ENCODE data around the gene CCDC186. TPM values are rescaled to one million over a fixed set of nuclear protein-coding genes. Genes with fewer than 3 reads are reported as not detected.

The CCDC186 gene
- total RNA-seq, 2 donors from 2014 or later = 19.9 to 22.3 TPM

GRCh38 chr10:114077347-114077746, 96.7 kb downstream of the CCDC186 start:
- no peaks in the 10 kb centered on the region for H3K4me1 Mint-ChIP-seq
- H3K9me3 Mint-ChIP-seq = peaks cover 4% of the 10 kb centered on the region
- Histone ChIP-seq H3K36me3 (ENCODE audit: control insufficient read depth, insufficient read depth, low read length) (no peaks in the 10 kb centered on the region), H3K9ac (ENCODE audit: extremely low read depth, low read length, poor library complexity, severe bottlenecking) (no peak overlapping the region), H3K27me3 (ENCODE audit: control insufficient read depth, insufficient read depth, low read length, poor library complexity, severe bottlenecking) (no peaks in the 10 kb centered on the region), H3K4me3 (ENCODE audit: low read length) (no peak overlapping the region), H3K4me1 (ENCODE audit: control insufficient read depth, insufficient read depth, low read length) (no peaks in the 10 kb centered on the region), H3K9me3 (ENCODE audit: control insufficient read depth, low read length) (no peaks in the 10 kb centered on the region), H3K27ac (ENCODE audit: low read depth, low read length) (no peak overlapping the region)
- no peaks in the 10 kb centered on the region for H3K36me3 Mint-ChIP-seq (ENCODE audit: low read depth)
- 88% methylated on average over 1 of the region's 1 CpG; no CpG with 5 or more reads in 1 of the 2 experiments for WGBS, 2 experiments (ENCODE audit: insufficient coverage in 1 of 2, insufficient read length in 1 of 2)
- no peak overlapping the region for H3K27ac Mint-ChIP-seq
- no peak overlapping the region for H3K4me3 Mint-ChIP-seq
- TF ChIP-seq, protein P1, sequence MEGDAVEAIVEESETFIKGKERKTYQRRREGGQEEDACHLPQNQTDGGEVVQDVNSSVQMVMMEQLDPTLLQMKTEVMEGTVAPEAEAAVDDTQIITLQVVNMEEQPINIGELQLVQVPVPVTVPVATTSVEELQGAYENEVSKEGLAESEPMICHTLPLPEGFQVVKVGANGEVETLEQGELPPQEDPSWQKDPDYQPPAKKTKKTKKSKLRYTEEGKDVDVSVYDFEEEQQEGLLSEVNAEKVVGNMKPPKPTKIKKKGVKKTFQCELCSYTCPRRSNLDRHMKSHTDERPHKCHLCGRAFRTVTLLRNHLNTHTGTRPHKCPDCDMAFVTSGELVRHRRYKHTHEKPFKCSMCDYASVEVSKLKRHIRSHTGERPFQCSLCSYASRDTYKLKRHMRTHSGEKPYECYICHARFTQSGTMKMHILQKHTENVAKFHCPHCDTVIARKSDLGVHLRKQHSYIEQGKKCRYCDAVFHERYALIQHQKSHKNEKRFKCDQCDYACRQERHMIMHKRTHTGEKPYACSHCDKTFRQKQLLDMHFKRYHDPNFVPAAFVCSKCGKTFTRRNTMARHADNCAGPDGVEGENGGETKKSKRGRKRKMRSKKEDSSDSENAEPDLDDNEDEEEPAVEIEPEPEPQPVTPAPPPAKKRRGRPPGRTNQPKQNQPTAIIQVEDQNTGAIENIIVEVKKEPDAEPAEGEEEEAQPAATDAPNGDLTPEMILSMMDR (conservative IDR thresholded peaks at IDR 0.05) = no peak
- no peaks in the 10 kb centered on the region for H3K27me3 Mint-ChIP-seq (ENCODE audit: insufficient read depth)
- DNase-seq = no peak

DNA sequence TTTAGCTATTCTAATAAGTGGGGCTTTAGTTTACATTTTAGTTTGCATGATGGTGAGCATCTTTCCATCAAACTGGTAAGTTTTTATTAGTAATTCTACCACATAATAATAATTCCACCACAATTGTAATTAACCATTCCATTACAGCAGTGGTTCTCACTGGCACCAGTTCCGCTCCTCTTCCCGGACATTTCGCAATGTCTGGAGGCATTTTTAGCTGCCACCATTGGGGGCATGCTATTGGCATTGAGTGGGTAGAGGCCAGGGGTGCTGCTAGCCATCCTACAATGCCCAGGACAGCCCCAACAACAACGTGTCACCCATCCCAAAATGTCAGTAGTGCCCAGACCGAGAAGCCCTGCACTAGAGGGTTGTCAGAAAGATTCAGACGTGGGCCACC, 98.9 kb downstream of the CCDC186 start:
- Mint-ChIP-seq H3K36me3 (ENCODE audit: low read depth) (no peaks in the 10 kb centered on the region), H3K4me3 (no peak overlapping the region), H3K27ac (no peak overlapping the region), H3K4me1 (no peaks in the 10 kb centered on the region), H3K9me3 (peaks cover 4% of the 10 kb centered on the region), H3K27me3 (ENCODE audit: insufficient read depth) (no peaks in the 10 kb centered on the region)
- TF ChIP-seq, protein P1 (conservative IDR thresholded peaks at IDR 0.05) = no peak
- H3K27ac ChIP-seq (ENCODE audit: low read depth, low read length) = no peak overlapping the region
- DNase-seq = no peak
- 96% methylated on average over 6 of the region's 6 CpGs; no CpG with 5 or more reads in 1 of the 2 experiments for WGBS, 2 experiments (ENCODE audit: insufficient coverage in 1 of 2, insufficient read length in 1 of 2)
- H3K27me3 ChIP-seq (ENCODE audit: control insufficient read depth, insufficient read depth, low read length, poor library complexity, severe bottlenecking) = no peaks in the 10 kb centered on the region
- no peak overlapping the region for H3K4me3 ChIP-seq (ENCODE audit: low read length)
- H3K9me3 ChIP-seq (ENCODE audit: control insufficient read depth, low read length) = no peaks in the 10 kb centered on the region
- no peaks in the 10 kb centered on the region for H3K36me3 ChIP-seq (ENCODE audit: control insufficient read depth, insufficient read depth, low read length)
- no peak overlapping the region for H3K9ac ChIP-seq (ENCODE audit: extremely low read depth, low read length, poor library complexity, severe bottlenecking)
- H3K4me1 ChIP-seq (ENCODE audit: control insufficient read depth, insufficient read depth, low read length) = no peaks in the 10 kb centered on the region

- no peak overlapping the region for H3K9ac ChIP-seq (ENCODE audit: extremely low read depth, low read length, poor library complexity, severe bottlenecking)
- no peaks in the 10 kb centered on the region for H3K9me3 ChIP-seq (ENCODE audit: control insufficient read depth, low read length)
- Mint-ChIP-seq H3K4me3 (no peak overlapping the region), H3K27me3 (ENCODE audit: insufficient read depth) (no peaks in the 10 kb centered on the region), H3K4me1 (no peaks in the 10 kb centered on the region), H3K9me3 (peaks cover 4% of the 10 kb centered on the region), H3K27ac (no peak overlapping the region), H3K36me3 (ENCODE audit: low read depth) (no peaks in the 10 kb centered on the region)
- H3K27ac ChIP-seq (ENCODE audit: low read depth, low read length) = no peak overlapping the region
- H3K36me3 ChIP-seq (ENCODE audit: control insufficient read depth, insufficient read depth, low read length) = no peaks in the 10 kb centered on the region
- H3K27me3 ChIP-seq (ENCODE audit: control insufficient read depth, insufficient read depth, low read length, poor library complexity, severe bottlenecking) = no peaks in the 10 kb centered on the region
- WGBS, 2 experiments (ENCODE audit: insufficient coverage in 1 of 2, insufficient read length in 1 of 2) = 87 to 95% methylated on average over 6 to 14 of the region's 14 CpGs
- no peaks in the 10 kb centered on the region for H3K4me1 ChIP-seq (ENCODE audit: control insufficient read depth, insufficient read depth, low read length)
- TF ChIP-seq, protein P1 (conservative IDR thresholded peaks at IDR 0.05) = no peak
- H3K4me3 ChIP-seq (ENCODE audit: low read length) = no peak overlapping the region
- no peak for DNase-seq
Measured at GRCh38 chr10:114073395-114074186, 100.4 kb downstream of the CCDC186 start.

All from endodermal cell (in vitro differentiated cells).